Measurements from ENCODE around the gene PCBP4. TPM values are rescaled to one million over a fixed set of nuclear protein-coding genes. Genes with fewer than 3 reads are reported as not detected.

Gene PCBP4
- total RNA-seq, 1 donor = 22.4 TPM

GRCh38 chr3:51955893-51956770, 11.1 kb downstream of the PCBP4 start:
- peak; percentile 97 for DNase-seq (ENCODE audit: insufficient read length, low spot score, missing footprints)
- peak; percentile 17 for TF ChIP-seq CTCF (IDR thresholded peaks at IDR 0.05; ENCODE audit: extremely low read depth, low read depth, low read length)
- no peaks in the 10 kb centered on the region for H3K9me3 ChIP-seq (ENCODE audit: low read depth, low read length)
- no peaks in the 10 kb centered on the region for H4K20me1 ChIP-seq (ENCODE audit: insufficient read depth, low read length)
- no peaks in the 10 kb centered on the region for H3K79me2 ChIP-seq (ENCODE audit: insufficient read depth, low read length)
- peaks cover 10% of the 10 kb centered on the region for H3K36me3 ChIP-seq (ENCODE audit: insufficient read depth, low read length)
- no peak overlapping the region for H2AFZ ChIP-seq (ENCODE audit: low read length)
- H3K4me1 ChIP-seq (ENCODE audit: insufficient read depth, low read length) = peaks cover 11% of the 10 kb centered on the region
- H3K4me3 ChIP-seq (ENCODE audit: insufficient read depth, low read length) = peak overlapping the region; percentile 40
- no peaks in the 10 kb centered on the region for H3K27me3 ChIP-seq (ENCODE audit: insufficient read depth, low read length)
- peak overlapping the region; percentile 45 for H3K4me2 ChIP-seq (ENCODE audit: insufficient read depth, low read length)
- H3K27ac ChIP-seq (ENCODE audit: low read depth, low read length) = no peak overlapping the region

- Histone ChIP-seq H3K27me3 (ENCODE audit: insufficient read depth, low read length) (no peaks in the 10 kb centered on the region), H3K36me3 (ENCODE audit: insufficient read depth, low read length) (peaks cover 6% of the 10 kb centered on the region), H4K20me1 (ENCODE audit: insufficient read depth, low read length) (no peaks in the 10 kb centered on the region), H3K27ac (ENCODE audit: low read depth, low read length) (no peak within 1 kb of the TSS), H3K4me3 (ENCODE audit: insufficient read depth, low read length) (peak within 1 kb of the TSS; percentile 40), H3K4me2 (ENCODE audit: insufficient read depth, low read length) (peak within 1 kb of the TSS; percentile 45), H2AFZ (ENCODE audit: low read length) (no peak within 1 kb of the TSS), H3K9me3 (ENCODE audit: low read depth, low read length) (no peaks in the 10 kb centered on the region), H3K79me2 (ENCODE audit: insufficient read depth, low read length) (no peaks in the 10 kb centered on the region), H3K4me1 (ENCODE audit: insufficient read depth, low read length) (peaks cover 11% of the 10 kb centered on the region)
- no peak for TF ChIP-seq CTCF (IDR thresholded peaks at IDR 0.05; ENCODE audit: extremely low read depth, low read depth, low read length)
- no peak for DNase-seq (ENCODE audit: insufficient read length, low spot score, missing footprints)
Observed at GRCh38 chr3:51955175-51955892, 11.9 kb downstream of the PCBP4 start, which contains the start of gene GPR62. GPR62 (plus strand) TSS chr3:51955381; CDS start chr3:51955653, 272 bp downstream.

- no peak for TF ChIP-seq CTCF (IDR thresholded peaks at IDR 0.05; ENCODE audit: extremely low read depth, low read depth, low read length)
- Histone ChIP-seq H3K27ac (ENCODE audit: low read depth, low read length) (no peak overlapping the region), H3K9me3 (ENCODE audit: low read depth, low read length) (no peaks in the 10 kb centered on the region), H3K79me2 (ENCODE audit: insufficient read depth, low read length) (no peaks in the 10 kb centered on the region), H3K36me3 (ENCODE audit: insufficient read depth, low read length) (peaks cover 6% of the 10 kb centered on the region), H3K27me3 (ENCODE audit: insufficient read depth, low read length) (no peaks in the 10 kb centered on the region), H3K4me2 (ENCODE audit: insufficient read depth, low read length) (no peak overlapping the region), H4K20me1 (ENCODE audit: insufficient read depth, low read length) (no peaks in the 10 kb centered on the region), H3K4me1 (ENCODE audit: insufficient read depth, low read length) (peaks cover 11% of the 10 kb centered on the region), H3K4me3 (ENCODE audit: insufficient read depth, low read length) (no peak overlapping the region), H2AFZ (ENCODE audit: low read length) (no peak overlapping the region)
- DNase-seq (ENCODE audit: insufficient read length, low spot score, missing footprints) = peak; percentile 77
Observed at GRCh38 chr3:51954713-51955112, 12.5 kb downstream of the PCBP4 start.

- Histone ChIP-seq H3K4me3 (ENCODE audit: insufficient read depth, low read length) (no peak overlapping the region), H2AFZ (ENCODE audit: low read length) (no peak overlapping the region), H3K36me3 (ENCODE audit: insufficient read depth, low read length) (peaks cover 2% of the 10 kb centered on the region), H3K79me2 (ENCODE audit: insufficient read depth, low read length) (no peaks in the 10 kb centered on the region), H3K27me3 (ENCODE audit: insufficient read depth, low read length) (no peaks in the 10 kb centered on the region), H3K9me3 (ENCODE audit: low read depth, low read length) (no peaks in the 10 kb centered on the region), H4K20me1 (ENCODE audit: insufficient read depth, low read length) (no peaks in the 10 kb centered on the region), H3K4me1 (ENCODE audit: insufficient read depth, low read length) (peaks cover 11% of the 10 kb centered on the region), H3K27ac (ENCODE audit: low read depth, low read length) (no peak overlapping the region), H3K4me2 (ENCODE audit: insufficient read depth, low read length) (no peak overlapping the region)
- no peak for TF ChIP-seq CTCF (IDR thresholded peaks at IDR 0.05; ENCODE audit: extremely low read depth, low read depth, low read length)
- peak; percentile 80 for DNase-seq (ENCODE audit: insufficient read length, low spot score, missing footprints)
Observed at GRCh38 chr3:51954105-51954504, 13.1 kb downstream of the PCBP4 start.

Measured in osteoblast (primary cell).